ENCODE results near the gene PFN3.

The PFN3 gene

GRCh38 chr5:177414481-177414880 lies 14.0 kb upstream of the PFN3 start:
- no peak for DNase-seq (ENCODE audit: low spot score)
- TF ChIP-seq CTCF (IDR thresholded peaks at IDR 0.05; ENCODE audit: extremely low read depth, missing control alignments), result no peak

- TF ChIP-seq CTCF (IDR thresholded peaks at IDR 0.05; ENCODE audit: extremely low read depth, missing control alignments), result no peak
- peak; percentile 60 for DNase-seq (ENCODE audit: low spot score)
These were observed 12.3 kb upstream of the PFN3 start for GRCh38 chr5:177412603-177413233.

GRCh38 chr5:177410575-177410974 lies 10.1 kb upstream of the PFN3 start:
- no peak for TF ChIP-seq CTCF (IDR thresholded peaks at IDR 0.05; ENCODE audit: extremely low read depth, missing control alignments)
- no peak for DNase-seq (ENCODE audit: low spot score)

GRCh38 chr5:177409043-177409801 lies 8.8 kb upstream of the PFN3 start, which contains the start of gene F12:
F12 (minus strand) TSS chr5:177409564; CDS start chr5:177409527, 37 bp downstream.
- TF ChIP-seq CTCF (IDR thresholded peaks at IDR 0.05; ENCODE audit: extremely low read depth, missing control alignments), result no peak
- no peak for DNase-seq (ENCODE audit: low spot score)

- no peak for DNase-seq (ENCODE audit: low spot score)
- no peak for TF ChIP-seq CTCF (IDR thresholded peaks at IDR 0.05; ENCODE audit: extremely low read depth, missing control alignments)
These were observed 5.3 kb upstream of the PFN3 start for GRCh38 chr5:177405805-177406204.

GRCh38 chr5:177405312-177405711 lies 4.9 kb upstream of the PFN3 start:
- no peak for DNase-seq (ENCODE audit: low spot score)
- no peak for TF ChIP-seq CTCF (IDR thresholded peaks at IDR 0.05; ENCODE audit: extremely low read depth, missing control alignments)

GRCh38 chr5:177404641-177405179 lies 4.2 kb upstream of the PFN3 start:
- DNase-seq (ENCODE audit: low spot score), result peak; percentile 26
- TF ChIP-seq CTCF (IDR thresholded peaks at IDR 0.05; ENCODE audit: extremely low read depth, missing control alignments), result no peak
